Measurements from ENCODE around the gene GRIN3B.
"Not testable (repeated sequence)": the region's sequence is repeated elsewhere in the genome, so short reads cannot be mapped to it uniquely, and the experiment has no call there.

The GRIN3B gene

GRCh38 chr19:1019980-1020867, 20.0 kb downstream of the GRIN3B start:
- peak in 1 of 2 donors; percentile 41 for DNase-seq

- peak; percentile 97 to 98 for DNase-seq
These were observed 20.7 kb downstream of the GRIN3B start, which contains the start of gene TMEM259 for GRCh38 chr19:1020868-1021425. Gene TMEM259, minus strand, starts transcription at chr19:1021123. Its CDS starts 127 bp downstream, at chr19:1020996.

- DNase-seq, result not testable (repeated sequence)
These were observed 23.6 kb downstream of the GRIN3B start for GRCh38 chr19:1023883-1024188.

- not testable (repeated sequence) for DNase-seq
These were observed 24.9 kb downstream of the GRIN3B start for GRCh38 chr19:1025080-1025479.

GRCh38 chr19:1025960-1026782, 26.0 kb downstream of the GRIN3B start, which contains the start of gene CNN2:
Gene CNN2, plus strand, starts transcription at chr19:1026608. Its CDS starts 54 bp downstream, at chr19:1026662.
- peak; percentile 69 to 82 for DNase-seq

- DNase-seq, result peak; percentile 22 to 28
These were observed 26.8 kb downstream of the GRIN3B start for GRCh38 chr19:1026783-1027649.

GRCh38 chr19:1027650-1028061, 27.4 kb downstream of the GRIN3B start:
- no peak for DNase-seq

GRCh38 chr19:1028062-1028926, 28.1 kb downstream of the GRIN3B start:
- peak; percentile 27 to 42 for DNase-seq

- DNase-seq, result no peak
These were observed 32.1 kb downstream of the GRIN3B start for GRCh38 chr19:1032264-1032867.

GRCh38 chr19:1035998-1036621, 35.9 kb downstream of the GRIN3B start:
- DNase-seq, result no peak

- no peak for DNase-seq
These were observed 37.4 kb downstream of the GRIN3B start for GRCh38 chr19:1037621-1038064.

- no peak for DNase-seq
These were observed 38.9 kb downstream of the GRIN3B start for GRCh38 chr19:1038978-1039645.

GRCh38 chr19:1039646-1040475, 39.6 kb downstream of the GRIN3B start, which contains the start of gene ABCA7:
Gene ABCA7, plus strand, starts transcription at chr19:1040107. Its CDS starts 1,255 bp downstream, at chr19:1041362.
- peak; percentile 98 to 99 for DNase-seq

GRCh38 chr19:1040476-1041271, 40.5 kb downstream of the GRIN3B start:
- DNase-seq, result peak; percentile 90 to 91

GRCh38 chr19:1041272-1041834, 41.1 kb downstream of the GRIN3B start:
- no peak for DNase-seq

GRCh38 chr19:1041835-1042685, 41.8 kb downstream of the GRIN3B start:
- no peak for DNase-seq

All from inflammatory macrophage (primary cell).